NCI-H226 (cell line): ENCODE results near the gene TRIM56.
"Not testable (repeated sequence)": the region's sequence is repeated elsewhere in the genome, so short reads cannot be mapped to it uniquely, and the experiment has no call there.

Experiments
- DNase-seq: peaks from one replicate; pipeline ENCODE4 v3.0.0-alpha.2; 2015

Gene TRIM56

DNA sequence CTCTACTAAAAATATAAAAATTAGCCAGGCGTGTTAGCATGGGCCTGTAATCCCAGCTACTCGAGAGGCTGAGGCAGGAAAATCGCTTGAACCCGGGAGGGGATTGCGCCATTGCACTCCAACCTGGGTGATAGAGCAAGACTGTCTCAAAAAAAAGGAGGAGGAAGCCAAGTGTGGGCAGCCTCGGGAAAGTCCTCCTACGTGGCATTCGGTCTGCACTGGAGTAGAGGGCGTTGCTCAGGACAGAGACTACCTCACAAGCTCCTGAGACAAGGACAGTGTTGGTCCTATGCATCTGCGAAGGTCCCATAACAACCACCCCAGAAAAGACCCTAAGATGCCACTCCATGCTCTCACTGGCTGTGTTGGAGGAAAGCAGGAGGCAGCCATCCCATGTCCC, 31.6 kb downstream of the TRIM56 start:
- peak; percentile 70 for DNase-seq

DNA sequence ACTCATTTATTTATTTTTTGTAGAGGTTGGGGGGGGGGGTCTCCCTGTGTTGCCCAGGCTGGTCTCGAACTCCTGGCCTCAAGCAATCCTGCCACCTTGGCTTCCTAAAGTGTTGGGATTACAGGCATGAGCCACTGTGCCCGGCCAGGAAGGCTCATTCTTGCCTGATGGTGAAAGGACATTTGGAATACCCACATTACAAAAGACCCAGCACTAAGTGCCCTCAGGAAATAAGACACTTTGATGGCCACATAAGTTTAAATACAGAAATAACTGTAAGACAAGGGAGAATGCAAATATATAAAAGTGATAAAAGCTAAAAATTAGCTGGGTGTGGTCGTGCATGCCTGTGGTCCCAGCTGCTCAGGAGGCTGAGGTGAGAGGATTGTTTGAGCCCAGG, 33.6 kb downstream of the TRIM56 start:
- DNase-seq: no peak

DNA sequence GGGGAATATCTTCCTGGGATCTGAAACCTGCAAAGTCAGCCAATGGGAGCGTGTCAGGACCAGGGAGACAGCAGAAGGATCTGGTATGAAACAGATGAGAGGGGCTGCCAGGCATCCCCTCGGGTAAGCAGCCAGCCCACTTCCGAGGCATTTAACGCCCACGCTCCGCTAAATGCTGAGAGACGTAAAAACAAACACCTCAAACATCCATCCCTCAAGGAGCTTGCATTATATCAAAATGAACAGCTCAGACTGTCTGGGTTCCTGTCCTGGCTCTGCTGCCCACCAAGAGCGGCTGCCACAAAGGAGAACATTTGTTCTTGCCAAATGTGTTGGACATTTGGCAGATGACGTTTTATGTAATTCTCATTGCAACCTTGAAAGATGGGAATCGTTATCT, 34.6 kb downstream of the TRIM56 start:
- DNase-seq: no peak

DNA sequence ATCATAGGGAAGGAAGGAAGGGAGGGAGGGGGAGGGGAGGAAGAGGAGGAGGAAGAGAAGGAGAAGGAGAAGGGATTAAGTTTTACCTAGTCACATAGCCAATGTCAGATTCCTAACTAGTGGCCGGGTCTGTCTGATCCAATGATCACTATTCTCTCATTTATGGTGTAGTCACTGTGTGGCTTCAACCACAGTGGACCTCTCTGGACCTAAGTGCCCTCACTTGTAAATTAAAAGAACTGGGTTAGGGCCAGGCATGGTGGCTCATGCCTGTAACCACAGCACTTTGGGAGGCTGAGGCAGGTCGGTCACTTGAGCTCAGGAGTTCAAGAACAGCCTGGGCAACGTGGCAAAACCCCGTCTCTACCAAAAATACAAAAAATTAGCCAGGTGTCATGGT, 35.0 kb downstream of the TRIM56 start:
- no peak for DNase-seq

DNA sequence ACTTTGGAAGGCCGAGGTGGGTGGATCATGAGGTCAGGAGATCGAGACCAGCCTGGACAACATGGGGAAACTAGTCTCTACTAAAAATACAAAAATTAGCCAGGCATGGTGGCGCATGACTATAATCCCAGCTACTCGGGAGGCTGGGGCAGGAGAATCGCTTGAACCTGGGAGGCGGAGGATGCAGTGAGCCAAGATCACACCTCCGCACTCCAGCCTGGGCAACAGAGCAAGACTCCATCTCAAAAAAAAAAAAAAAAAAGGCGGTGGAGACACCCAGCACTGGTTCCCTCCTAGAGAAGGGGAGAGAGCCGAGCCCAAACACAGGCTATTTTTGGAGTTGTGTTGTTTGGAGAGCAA, 36.3 kb downstream of the TRIM56 start:
- not testable (repeated sequence) for DNase-seq

DNA sequence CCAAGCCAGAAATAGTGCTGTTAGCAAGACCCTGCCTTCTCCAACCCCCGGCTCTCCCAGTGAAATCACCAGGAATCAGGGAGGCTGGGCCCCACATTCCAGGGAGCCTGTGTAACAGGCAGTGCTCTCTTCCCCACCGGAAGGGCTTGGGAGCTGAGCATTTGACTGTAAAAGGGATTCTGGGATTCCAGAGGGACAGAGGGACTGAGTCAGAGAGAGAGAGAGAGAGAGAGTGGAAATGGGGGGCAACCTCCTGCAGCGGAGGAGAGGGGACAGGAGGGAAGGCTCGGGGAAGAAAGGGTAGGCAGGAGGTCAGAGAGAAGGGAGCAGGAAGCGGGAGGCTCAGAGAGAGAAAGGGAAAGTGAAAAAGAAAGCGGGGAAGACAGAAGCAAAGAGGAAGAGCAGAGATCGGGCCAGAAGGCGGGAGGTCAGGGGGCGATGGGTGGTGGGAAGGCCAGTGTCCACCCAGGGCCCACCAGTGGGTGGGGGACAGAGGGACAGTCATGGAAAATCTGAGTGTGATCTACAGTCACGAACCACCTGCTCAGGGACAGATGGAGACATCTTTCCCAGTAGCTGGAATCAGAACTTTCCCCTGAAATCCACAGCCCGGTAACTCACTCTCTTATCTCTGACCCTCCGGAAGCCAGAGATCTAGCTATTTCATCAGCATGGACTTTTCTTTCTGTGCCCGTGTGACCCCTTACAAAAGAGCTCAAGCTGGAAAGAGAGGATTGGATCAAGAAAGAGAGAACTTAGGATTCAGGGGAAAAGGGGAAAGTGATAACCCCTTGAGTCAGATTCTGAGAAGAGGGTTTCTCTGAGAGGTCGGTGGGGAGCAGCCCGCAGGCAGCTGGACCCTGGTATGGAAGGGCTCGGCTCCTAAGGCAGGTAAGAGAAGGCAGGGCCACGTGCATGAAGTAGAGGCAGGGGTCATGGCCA, 37.0 kb downstream of the TRIM56 start:
- DNase-seq: peak; percentile 99

DNA sequence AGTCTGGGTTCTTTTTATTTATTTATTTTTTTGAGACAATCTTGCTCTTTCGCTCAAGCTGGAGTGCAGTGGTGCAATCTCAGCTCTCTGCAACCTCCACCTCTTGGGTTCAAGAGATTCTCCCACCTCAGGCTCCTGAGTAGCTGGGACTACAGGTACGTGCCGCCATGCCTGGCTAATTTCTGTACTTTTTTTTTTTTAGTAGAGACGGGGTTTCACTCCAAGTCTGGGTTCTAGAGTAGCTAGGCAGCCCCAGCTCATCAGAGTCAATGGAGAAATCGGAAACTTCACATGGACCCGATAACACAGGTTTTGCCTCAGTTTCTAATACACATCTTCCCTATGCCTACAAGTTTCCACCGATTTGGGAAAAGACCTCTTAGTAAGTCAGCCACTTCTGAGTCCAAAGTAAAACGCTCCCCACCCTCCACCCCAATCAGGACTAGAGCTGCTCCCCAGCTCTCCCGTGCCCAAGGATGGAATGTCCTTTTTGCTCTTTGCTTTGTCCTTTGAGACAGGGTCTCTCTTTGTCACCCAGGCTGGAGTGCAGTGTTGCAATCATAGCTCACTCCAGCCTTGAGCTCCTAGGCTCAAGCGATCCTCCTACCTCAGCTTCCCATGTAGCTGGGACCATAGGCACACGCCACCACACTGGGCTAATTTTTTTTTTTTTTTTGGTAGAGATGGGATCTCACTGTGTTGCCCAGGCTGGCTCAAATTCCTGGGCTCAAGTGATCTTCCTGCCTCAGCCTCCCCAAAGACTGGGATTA, 37.8 kb downstream of the TRIM56 start:
- DNase-seq: no peak

DNA sequence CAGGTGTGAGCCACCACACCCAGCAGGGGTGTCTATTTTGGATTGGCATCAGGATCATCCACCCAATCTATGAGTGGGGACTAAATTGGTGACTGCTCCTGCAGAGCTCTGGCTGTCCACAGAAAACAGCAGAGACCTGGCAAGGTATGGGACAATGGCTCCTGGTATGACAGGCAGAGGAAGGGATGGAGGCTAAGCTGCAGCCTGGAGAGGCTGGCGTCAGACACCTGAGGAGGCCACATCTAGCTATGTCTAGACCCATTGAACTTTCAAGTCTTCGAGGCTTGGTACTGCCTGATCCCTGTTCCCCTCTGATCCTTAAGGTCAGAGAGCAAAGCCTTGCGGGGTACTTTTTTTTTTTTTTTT, 38.4 kb downstream of the TRIM56 start:
- DNase-seq: no peak

DNA sequence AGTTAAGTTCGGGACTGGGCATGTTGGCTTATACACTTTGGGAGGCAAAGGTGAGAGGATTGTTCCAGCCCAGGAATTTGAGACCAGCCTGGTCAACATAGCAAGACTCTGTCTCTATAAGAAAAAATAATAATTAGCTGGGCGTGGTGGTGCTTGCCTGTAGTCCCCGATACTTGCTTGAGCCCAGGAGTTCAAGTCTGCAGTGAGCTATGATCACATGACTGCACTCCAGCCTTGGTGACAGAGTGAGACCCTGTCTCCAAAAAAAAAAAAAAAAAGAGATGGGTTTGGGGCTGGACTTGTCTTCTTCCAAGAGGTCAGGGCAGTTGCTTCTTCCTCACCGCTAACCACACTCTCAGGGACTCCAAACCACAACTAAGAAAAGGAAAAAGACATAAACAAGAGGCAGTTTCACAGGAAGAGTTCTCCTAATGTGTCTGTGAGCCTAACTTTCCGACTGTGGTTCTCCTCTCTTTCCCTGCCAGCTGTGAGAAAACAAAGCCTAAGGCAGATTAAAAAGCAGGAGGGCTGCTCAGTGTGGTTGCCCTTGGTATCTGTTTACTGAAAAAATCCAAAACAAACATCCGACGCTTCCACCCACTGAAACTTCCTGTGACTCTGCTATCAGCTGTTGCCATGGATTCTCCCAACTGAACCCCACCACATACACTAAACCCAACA, 39.2 kb downstream of the TRIM56 start:
- peak; percentile 86 for DNase-seq

DNA sequence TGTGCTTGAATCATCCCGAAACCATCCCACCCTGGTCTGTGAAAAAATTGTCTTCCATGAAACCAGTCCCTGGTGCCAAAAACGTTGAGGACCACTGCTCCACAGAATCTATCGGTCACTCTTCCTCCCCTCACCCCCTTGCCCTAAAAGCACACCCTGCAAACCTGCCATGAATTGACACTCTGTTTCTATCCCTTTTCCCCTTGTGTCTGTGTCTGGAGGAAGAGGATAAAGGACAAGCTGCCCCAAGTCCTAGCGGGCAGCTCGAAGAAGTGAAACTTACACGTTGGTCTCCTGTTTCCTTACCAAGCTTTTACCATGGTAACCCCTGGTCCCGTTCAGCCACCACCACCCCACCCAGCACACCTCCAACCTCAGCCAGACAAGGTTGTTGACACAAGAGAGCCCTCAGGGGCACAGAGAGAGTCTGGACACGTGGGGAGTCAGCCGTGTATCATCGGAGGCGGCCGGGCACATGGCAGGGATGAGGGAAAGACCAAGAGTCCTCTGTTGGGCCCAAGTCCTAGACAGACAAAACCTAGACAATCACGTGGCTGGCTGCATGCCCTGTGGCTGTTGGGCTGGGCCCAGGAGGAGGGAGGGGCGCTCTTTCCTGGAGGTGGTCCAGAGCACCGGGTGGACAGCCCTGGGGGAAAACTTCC, 40.8 kb downstream of the TRIM56 start:
- DNase-seq: peak; percentile 80

DNA sequence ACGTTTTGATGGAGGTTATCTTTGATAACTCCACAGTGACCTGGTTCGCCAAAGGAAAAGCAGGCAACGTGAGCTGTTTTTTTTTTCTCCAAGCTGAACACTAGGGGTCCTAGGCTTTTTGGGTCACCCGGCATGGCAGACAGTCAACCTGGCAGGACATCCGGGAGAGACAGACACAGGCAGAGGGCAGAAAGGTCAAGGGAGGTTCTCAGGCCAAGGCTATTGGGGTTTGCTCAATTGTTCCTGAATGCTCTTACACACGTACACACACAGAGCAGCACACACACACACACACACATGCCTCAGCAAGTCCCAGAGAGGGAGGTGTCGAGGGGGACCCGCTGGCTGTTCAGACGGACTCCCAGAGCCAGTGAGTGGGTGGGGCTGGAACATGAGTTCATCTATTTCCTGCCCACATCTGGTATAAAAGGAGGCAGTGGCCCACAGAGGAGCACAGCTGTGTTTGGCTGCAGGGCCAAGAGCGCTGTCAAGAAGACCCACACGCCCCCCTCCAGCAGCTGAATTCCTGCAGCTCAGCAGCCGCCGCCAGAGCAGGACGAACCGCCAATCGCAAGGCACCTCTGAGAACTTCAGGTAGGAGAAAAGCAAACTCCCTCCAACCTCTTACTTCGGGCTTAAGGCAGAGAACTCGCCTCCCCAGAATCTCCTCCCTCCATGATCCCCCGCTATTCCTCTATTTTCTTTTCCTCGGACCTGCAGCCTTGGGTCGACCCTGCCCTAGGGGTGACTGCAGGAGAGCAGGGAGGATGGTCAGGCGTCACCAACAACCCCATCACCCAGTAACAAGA, 41.6 kb downstream of the TRIM56 start, which contains the start of gene SERPINE1:
Gene SERPINE1, plus strand, starts transcription at position 454 of the 809 bp plus-strand sequence. CDS start 1,290 bp downstream, outside the sequence.
- peak; percentile 97 for DNase-seq

DNA sequence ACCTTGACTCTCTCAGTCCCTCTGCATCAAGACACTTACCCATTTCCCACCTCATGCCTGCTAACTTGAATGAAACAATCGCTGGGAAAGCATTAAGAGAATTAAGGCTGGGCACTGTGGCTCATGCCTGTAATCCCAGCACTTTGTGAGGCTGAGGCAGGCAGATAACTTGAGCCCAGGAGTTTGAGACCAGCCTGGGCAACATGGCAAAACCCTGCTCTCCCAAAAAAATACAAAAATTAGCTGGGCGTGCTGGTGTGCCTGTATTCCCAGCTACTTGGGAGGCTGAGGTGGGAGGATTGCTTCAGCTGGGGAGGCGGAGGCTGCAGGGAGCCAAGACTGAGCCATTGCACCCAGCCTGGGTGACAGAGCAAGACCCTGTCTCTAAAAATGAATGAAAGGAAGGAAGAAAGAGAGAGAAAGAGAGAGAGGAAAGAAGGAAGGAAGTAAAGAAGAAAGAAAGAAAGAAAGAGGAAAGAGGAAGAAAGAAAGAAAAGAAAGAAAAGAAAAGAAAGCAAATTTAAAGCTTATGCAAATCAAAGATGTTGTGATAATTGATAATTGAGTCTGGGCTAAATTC, 42.3 kb downstream of the TRIM56 start:
- DNase-seq: no peak

DNA sequence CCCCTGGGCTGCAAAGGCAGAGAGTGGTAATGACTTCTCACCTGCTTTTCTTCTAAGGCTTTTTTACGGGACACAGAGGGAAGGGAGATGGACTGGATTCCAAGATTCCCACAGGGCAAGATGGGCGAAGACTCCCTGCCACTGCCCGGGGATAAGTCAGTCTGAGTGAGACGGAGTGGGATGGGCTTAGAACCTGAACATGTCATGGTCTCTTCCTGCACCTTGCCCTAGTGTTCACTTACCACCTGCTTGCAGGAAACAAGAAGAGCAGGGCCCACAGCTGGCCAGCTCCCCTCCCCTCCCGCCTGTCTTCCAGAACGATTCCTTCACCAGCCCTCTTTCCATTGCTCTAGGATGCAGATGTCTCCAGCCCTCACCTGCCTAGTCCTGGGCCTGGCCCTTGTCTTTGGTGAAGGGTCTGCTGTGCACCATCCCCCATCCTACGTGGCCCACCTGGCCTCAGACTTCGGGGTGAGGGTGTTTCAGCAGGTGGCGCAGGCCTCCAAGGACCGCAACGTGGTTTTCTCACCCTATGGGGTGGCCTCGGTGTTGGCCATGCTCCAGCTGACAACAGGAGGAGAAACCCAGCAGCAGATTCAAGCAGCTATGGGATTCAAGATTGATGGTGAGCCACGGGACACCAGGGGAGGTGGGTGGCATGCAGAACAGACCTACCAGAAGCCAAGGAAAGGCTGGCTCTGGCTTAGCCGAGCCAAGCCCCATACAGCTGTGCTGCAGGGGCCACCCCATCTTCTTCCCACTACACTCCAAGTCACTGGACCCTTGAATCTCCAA, 43.0 kb downstream of the TRIM56 start:
- no peak for DNase-seq

DNA sequence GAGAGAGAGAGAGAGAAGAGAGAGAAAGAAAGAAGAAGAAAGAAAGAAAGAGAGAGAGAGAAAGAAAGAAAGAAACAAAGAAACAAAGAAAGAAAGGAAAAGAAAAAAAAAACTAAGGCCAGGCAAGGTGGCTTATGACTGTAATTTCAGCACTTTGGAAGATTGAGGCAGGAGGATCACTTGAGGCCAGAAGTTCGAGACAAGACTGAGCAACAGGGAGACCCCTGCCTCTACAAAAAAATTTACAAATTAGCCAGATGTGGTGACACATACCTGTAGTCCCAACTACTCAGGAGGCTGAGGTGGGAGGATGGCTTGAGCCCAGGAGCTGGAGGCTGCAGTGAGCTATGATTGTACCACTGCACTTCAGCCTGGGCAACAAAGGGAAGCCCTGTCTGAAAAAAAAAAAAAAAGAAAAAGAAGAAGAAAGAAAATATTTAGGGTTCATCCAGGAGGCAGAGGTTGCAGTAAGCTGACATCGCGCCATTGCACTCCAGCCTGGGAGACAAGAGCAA, 44.4 kb downstream of the TRIM56 start:
- DNase-seq: no peak

DNA sequence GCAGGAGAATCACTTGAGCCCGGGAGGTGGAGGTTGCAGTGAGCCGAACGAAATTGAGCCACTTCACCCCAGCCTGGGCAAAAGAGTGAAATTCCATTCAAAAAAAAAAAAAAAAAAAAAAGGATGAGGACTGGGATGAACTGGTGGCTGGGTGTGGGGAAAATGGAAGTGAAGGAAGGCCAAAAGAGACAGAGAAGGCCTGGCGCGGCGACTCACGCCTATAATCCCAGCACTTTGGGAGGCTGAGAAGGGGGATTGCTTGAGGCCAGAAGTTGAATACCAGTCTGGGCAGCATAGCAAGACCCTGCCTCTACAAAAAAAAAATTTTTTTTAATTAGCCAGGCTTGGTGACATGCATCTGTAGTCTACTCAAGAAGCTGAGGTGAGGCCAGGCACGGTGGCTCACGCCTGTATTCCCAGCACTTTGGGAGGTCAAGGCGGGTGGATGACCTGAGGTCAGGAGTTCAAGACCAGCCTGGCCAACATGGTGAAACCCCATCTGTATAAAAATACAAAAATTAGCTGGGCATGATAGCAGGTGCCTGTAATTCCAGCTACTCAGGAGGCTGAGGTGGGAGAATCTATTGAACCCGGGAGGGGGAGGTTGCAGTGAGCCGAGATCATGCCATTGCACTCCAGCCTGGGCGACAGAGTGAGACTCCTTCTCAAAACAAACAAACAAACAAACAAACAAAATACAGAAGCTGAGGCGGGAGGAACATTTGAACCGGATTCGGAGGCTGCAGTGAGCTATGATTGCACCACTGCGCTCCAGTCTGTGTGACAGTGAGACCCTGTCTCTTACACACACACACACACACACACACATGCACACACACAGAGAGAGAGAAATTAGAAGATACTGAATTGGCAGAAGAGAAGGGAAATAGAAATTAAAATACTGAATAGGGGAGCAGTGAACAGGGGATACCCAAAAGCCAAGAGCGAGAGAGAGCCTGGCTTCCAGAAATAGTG, 47.6 kb downstream of the TRIM56 start:
- not testable (repeated sequence) for DNase-seq

DNA sequence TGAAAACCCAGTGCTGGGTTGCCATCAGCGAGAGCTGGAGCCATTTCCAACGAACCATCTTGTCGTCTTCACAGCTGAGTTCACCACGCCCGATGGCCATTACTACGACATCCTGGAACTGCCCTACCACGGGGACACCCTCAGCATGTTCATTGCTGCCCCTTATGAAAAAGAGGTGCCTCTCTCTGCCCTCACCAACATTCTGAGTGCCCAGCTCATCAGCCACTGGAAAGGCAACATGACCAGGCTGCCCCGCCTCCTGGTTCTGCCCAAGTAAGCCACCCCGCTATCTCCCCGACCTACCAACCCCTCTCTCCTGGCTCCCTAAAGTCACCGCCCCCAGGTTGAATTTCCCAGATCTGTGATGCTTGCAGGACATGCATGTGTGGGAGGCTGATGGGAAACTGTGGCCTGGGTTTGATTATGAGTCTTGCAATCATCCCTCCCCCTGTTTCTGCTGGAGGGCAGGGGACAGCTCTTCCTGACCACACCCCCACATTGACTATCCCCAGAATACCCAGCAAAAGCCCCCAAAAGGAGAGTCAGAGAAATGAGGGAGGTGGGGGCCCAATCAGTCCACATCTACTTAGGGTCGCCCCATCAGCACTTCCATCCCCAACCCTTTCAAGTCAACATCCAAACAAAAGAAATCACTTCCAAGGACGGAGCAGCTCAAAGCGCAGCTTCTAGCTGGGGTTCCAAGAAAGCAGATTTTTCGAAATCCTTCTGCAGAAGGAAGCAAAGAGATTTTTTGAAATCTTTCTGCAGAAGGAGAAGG, 48.5 kb downstream of the TRIM56 start:
- DNase-seq: no peak

DNA sequence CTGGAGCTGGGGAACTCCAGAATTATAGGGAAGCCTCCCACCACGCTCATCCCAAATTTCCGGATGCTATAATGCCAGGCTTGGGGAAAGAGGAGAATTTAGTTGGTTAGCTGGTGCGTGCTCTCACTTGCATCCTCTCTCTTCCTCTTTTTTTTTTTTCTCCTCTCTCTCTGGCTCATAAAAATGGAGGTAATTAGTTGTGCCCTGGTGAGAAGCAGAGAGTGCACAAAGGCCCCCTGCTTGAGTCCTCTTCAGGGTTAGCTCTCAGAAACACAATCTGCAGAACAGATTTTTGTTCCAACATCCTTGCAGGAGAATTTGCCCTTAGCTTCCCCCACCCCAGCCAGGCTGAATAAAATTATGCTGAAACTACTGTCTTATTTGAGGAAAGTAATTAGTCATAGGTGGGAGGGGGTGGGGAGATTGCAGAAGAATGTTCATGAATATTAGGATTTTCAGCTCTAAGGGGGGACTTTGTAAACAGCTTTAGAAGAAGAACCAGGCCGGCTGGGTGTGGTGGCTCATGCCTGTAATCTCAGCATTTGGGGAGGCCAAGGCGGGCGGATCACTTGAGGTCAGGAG, 49.2 kb downstream of the TRIM56 start:
- no peak for DNase-seq

DNA sequence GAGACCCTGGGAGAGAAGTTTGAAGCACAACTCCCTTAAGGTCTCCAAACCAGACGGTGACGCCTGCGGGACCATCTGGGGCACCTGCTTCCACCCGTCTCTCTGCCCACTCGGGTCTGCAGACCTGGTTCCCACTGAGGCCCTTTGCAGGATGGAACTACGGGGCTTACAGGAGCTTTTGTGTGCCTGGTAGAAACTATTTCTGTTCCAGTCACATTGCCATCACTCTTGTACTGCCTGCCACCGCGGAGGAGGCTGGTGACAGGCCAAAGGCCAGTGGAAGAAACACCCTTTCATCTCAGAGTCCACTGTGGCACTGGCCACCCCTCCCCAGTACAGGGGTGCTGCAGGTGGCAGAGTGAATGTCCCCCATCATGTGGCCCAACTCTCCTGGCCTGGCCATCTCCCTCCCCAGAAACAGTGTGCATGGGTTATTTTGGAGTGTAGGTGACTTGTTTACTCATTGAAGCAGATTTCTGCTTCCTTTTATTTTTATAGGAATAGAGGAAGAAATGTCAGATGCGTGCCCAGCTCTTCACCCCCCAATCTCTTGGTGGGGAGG, 52.5 kb downstream of the TRIM56 start:
- no peak for DNase-seq
